Neural progenitor cell (in vitro differentiated cells): ENCODE measurements around the gene PDE7B. TPM values are rescaled to one million over a fixed set of nuclear protein-coding genes. Genes with fewer than 3 reads are reported as not detected.

Source experiments
- DNase-seq: peaks from one replicate; pipeline ENCODE4 v3.0.0-alpha.2; 2016; ENCODE audit warnings: low spot score
- H2AFZ ChIP-seq: fragments of 200-600 bp; sonication (generic); replicated peaks from 2 replicates; pipeline ENCODE4 v1.6.1; 2016; ENCODE audit warnings: antibody characterized with exemption
- H3F3A ChIP-seq: fragments of 200-600 bp; sonication (generic); 2 replicates; pipeline ENCODE4 v1.6.1; 2016; ENCODE audit warnings: antibody characterized with exemption, low read depth
- H3K27ac ChIP-seq: fragments of 200-600 bp; sonication (generic); 2 replicates; pipeline ENCODE4 v1.5.1; 2016; ENCODE audit warnings: mild to moderate bottlenecking
- H3K27me3 ChIP-seq: fragments of 200-600 bp; sonication (generic); 2 replicates; pipeline ENCODE4 v1.6.1; 2016; ENCODE audit warnings: mild to moderate bottlenecking, moderate library complexity
- H3K36me3 ChIP-seq: fragments of 200-600 bp; sonication (generic); 2 replicates; pipeline ENCODE4 v1.5.1; 2016
- H3K4me1 ChIP-seq: fragments of 200-600 bp; sonication (generic); 2 replicates; pipeline ENCODE4 v1.6.1; 2016; ENCODE audit warnings: mixed run types
- H3K4me2 ChIP-seq: fragments of 200-600 bp; sonication (generic); 2 replicates; pipeline ENCODE4 v1.6.1; 2016
- H3K4me3 ChIP-seq: fragments of 200-600 bp; sonication (generic); 2 replicates; pipeline ENCODE4 v1.5.1; 2016
- H3K79me2 ChIP-seq: fragments of 200-600 bp; sonication (generic); 2 replicates; pipeline ENCODE4 v1.6.1; 2016; ENCODE audit warnings: low read depth
- H3K9ac ChIP-seq: fragments of 200-600 bp; sonication (generic); 2 replicates; pipeline ENCODE4 v1.6.1; 2016
- H3K9me3 ChIP-seq: fragments of 200-600 bp; sonication (generic); 2 replicates; pipeline ENCODE4 v1.5.1; 2016; ENCODE audit warnings: low read depth
- H4K20me1 ChIP-seq: fragments of 200-600 bp; sonication (generic); 2 replicates; pipeline ENCODE4 v1.6.1; 2016; ENCODE audit warnings: low read depth
- H3K27ac Mint-ChIP-seq: 3 replicates; pipeline ENCODE4 v1.8.0; 2021; ENCODE audit warnings: mixed read lengths
- H3K27me3 Mint-ChIP-seq: 2 replicates; pipeline ENCODE4 v1.8.0; 2022; ENCODE audit warnings: low read depth, mild to moderate bottlenecking, inconsistent platforms, moderate library complexity, mixed read lengths; ENCODE audit not compliant: insufficient read depth
- H3K36me3 Mint-ChIP-seq: 3 replicates; pipeline ENCODE4 v1.8.0; 2021; ENCODE audit warnings: mixed read lengths
- H3K4me1 Mint-ChIP-seq: 3 replicates; pipeline ENCODE4 v1.8.0; 2021; ENCODE audit warnings: mixed read lengths
- H3K4me3 Mint-ChIP-seq: 3 replicates; pipeline ENCODE4 v1.8.0; 2021; ENCODE audit warnings: mild to moderate bottlenecking, moderate library complexity, mixed read lengths
- H3K9me3 Mint-ChIP-seq: 3 replicates; pipeline ENCODE4 v1.8.0; 2020; ENCODE audit warnings: mixed read lengths
- CTCF ChIP-seq: fragments of 200-600 bp; sonication (generic); IDR thresholded peaks from 2 replicates; pipeline ENCODE4 v1.5.1; 2017; ENCODE audit warnings: antibody characterized with exemption, mild to moderate bottlenecking
- EZH2 ChIP-seq: fragments of 200-600 bp; sonication (generic); IDR thresholded peaks from 2 replicates; pipeline ENCODE4 v1.6.1; 2017; ENCODE audit warnings: antibody characterized with exemption, mild to moderate bottlenecking, moderate library complexity
- EZH2phosphoT487 ChIP-seq: fragments of 200-600 bp; sonication (generic); IDR thresholded peaks from 2 replicates; pipeline ENCODE4 v1.6.1; 2017; ENCODE audit warnings: antibody characterized with exemption
- total RNA-seq: library from RNA; depleted of rRNA; stranded (reverse); fragments of >200 nt; gene quantifications from 2 replicates; pipeline ENCODE4 v1.2.3, GENCODE V29; 2015; ENCODE audit warnings: low replicate concordance

PDE7B gene
- total RNA-seq, 1 donor from 2014 or later = 0.04 TPM

GRCh38 chr6:136208783-136209182, 357.3 kb downstream of the PDE7B start:
- no peaks in the 10 kb centered on the region for H3K36me3 ChIP-seq
- no peak overlapping the region for H3K4me3 Mint-ChIP-seq
- no peaks in the 10 kb centered on the region for H3K79me2 ChIP-seq
- DNase-seq = no peak
- H3K27me3 ChIP-seq = no peaks in the 10 kb centered on the region
- no peak overlapping the region for H3K27ac Mint-ChIP-seq
- H3K27me3 Mint-ChIP-seq = no peaks in the 10 kb centered on the region
- no peaks in the 10 kb centered on the region for H3K4me1 Mint-ChIP-seq
- TF ChIP-seq EZH2 (no peak), EZH2phosphoT487 (no peak), CTCF (peak; percentile 39)
- no peaks in the 10 kb centered on the region for H3K4me1 ChIP-seq
- H4K20me1 ChIP-seq = no peaks in the 10 kb centered on the region
- no peak overlapping the region for H3K9ac ChIP-seq
- H2AFZ ChIP-seq = no peak overlapping the region
- H3K4me2 ChIP-seq = no peak overlapping the region
- H3K36me3 Mint-ChIP-seq = no peaks in the 10 kb centered on the region
- no peak overlapping the region for H3K4me3 ChIP-seq
- H3K9me3 ChIP-seq = no peaks in the 10 kb centered on the region
- H3K9me3 Mint-ChIP-seq = no peaks in the 10 kb centered on the region
- H3F3A ChIP-seq = no peaks in the 10 kb centered on the region
- H3K27ac ChIP-seq = no peak overlapping the region

GRCh38 chr6:136209496-136209895, 358.0 kb downstream of the PDE7B start:
- no peaks in the 10 kb centered on the region for H3K9me3 Mint-ChIP-seq
- Histone ChIP-seq H3K4me3 (no peak overlapping the region), H3K4me2 (no peak overlapping the region), H4K20me1 (no peaks in the 10 kb centered on the region), H3K27me3 (no peaks in the 10 kb centered on the region), H3K9ac (no peak overlapping the region), H3K36me3 (no peaks in the 10 kb centered on the region), H2AFZ (no peak overlapping the region), H3K79me2 (no peaks in the 10 kb centered on the region), H3K9me3 (no peaks in the 10 kb centered on the region), H3K27ac (no peak overlapping the region), H3K4me1 (no peaks in the 10 kb centered on the region), H3F3A (no peaks in the 10 kb centered on the region)
- H3K4me1 Mint-ChIP-seq = no peaks in the 10 kb centered on the region
- H3K4me3 Mint-ChIP-seq = no peak overlapping the region
- H3K36me3 Mint-ChIP-seq = no peaks in the 10 kb centered on the region
- TF ChIP-seq CTCF = no peak
- TF ChIP-seq EZH2 = no peak
- no peak for TF ChIP-seq EZH2phosphoT487
- DNase-seq = no peak
- no peak overlapping the region for H3K27ac Mint-ChIP-seq
- H3K27me3 Mint-ChIP-seq = no peaks in the 10 kb centered on the region

DNA sequence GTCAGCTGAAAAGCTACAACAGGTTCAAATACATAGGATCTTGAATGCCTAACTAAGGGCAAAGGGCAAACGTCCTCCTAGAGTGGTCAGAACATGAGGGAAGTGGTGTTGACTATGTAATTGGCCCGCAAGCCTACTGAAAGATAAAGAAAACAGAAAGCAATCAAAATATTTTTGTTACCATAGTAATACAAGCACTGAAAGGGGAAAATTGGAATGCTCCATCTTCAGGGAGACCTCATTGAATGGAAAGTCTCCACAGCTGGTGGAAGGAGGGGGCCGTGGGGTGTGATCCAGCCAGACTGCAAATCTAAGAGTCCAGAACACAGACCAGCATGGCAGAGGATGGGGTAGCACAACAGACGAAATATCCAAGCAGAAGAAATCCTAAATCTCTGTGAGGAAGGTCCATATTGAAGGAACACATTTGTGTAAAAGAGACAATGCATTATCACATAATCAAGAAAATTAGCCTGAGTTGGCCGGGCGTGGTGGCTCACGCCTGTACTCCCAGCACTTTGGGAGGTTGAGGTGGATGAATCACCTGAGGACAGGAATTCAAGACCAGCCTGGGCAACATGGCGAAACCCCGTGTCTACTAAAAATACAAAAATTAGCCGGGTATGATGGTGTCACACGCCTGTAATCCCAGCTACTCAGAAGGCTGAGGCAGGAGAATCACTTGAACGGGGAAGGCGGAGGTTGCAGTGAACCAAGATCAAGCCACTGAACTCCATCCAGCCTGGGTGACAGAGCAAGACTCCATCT, 359.1 kb downstream of the PDE7B start:
- H3K4me1 Mint-ChIP-seq = no peaks in the 10 kb centered on the region
- H3K27ac Mint-ChIP-seq = no peak overlapping the region
- DNase-seq = no peak
- Histone ChIP-seq H3K79me2 (no peaks in the 10 kb centered on the region), H3K9me3 (no peaks in the 10 kb centered on the region), H3K27ac (no peak overlapping the region), H3K9ac (no peak overlapping the region), H3K27me3 (no peaks in the 10 kb centered on the region), H3K36me3 (no peaks in the 10 kb centered on the region), H3F3A (no peaks in the 10 kb centered on the region), H3K4me3 (no peak overlapping the region), H2AFZ (no peak overlapping the region), H3K4me2 (no peak overlapping the region), H3K4me1 (no peaks in the 10 kb centered on the region), H4K20me1 (no peaks in the 10 kb centered on the region)
- H3K36me3 Mint-ChIP-seq = no peaks in the 10 kb centered on the region
- TF ChIP-seq EZH2phosphoT487 (no peak), EZH2 (no peak), CTCF (no peak)
- H3K27me3 Mint-ChIP-seq = no peaks in the 10 kb centered on the region
- H3K4me3 Mint-ChIP-seq = no peak overlapping the region
- H3K9me3 Mint-ChIP-seq = no peaks in the 10 kb centered on the region
